Measurements from ENCODE around the gene CDH11.

The CDH11 gene

DNA sequence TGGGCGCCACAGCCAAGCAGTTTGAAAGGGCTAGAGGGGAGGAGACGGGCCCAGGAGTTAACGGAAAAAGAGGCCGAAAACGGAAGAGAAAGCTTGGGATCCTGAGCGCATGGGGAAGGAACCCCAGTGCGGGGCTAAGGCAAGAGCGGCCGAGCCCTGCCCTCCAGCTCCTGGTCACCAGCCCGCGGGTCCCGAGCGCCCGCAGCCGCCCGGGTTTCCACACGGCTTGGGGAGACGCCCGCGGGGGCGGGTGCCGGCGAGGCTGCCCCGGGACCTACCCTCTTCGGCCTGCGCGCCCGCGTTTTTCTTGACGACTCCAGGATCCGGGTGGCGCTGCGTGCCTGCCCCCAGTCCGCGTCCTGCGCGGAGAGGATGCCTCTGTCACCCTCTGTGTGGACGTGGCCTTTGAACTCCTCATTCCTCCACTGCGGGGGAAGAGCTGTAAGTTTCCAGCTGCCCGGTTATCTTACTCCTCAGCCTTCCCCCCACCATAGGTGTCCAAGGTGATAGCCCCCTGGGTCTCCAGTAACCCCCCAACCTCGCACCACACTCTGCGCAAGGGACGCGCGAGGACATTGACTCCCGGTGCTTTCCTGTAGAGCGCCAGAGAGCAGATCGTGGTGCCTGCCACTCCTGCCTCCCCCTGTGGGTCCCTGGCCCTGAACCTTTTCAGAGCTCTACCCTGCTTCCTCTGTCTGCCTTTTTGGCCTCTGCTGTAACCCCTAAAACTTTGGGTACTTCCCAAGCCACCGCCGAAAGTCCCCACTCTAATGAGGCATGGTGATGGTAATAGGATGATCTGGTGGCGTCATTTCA is 1.7 kb upstream of the CDH11 start:
- Histone ChIP-seq H3K9me3 (ENCODE audit: control insufficient read depth, low read length) (no peaks in the 10 kb centered on the region), H3K9ac (ENCODE audit: low read length) (peak overlapping the region; percentile 64), H3K27me3 (ENCODE audit: control insufficient read depth, insufficient read depth, low read length) (peaks cover 41% of the 10 kb centered on the region), H3K4me1 (ENCODE audit: control insufficient read depth, insufficient read depth, low read length) (peaks cover 7% of the 10 kb centered on the region), H3K4me3 (ENCODE audit: low read length) (peak overlapping the region; percentile 36), H3K36me3 (ENCODE audit: control insufficient read depth, insufficient read depth, low read length) (no peaks in the 10 kb centered on the region)

- no peaks in the 10 kb centered on the region for H3K9me3 ChIP-seq (ENCODE audit: control insufficient read depth, low read length)
- peaks cover 41% of the 10 kb centered on the region for H3K27me3 ChIP-seq (ENCODE audit: control insufficient read depth, insufficient read depth, low read length)
- H3K4me1 ChIP-seq (ENCODE audit: control insufficient read depth, insufficient read depth, low read length) = peaks cover 7% of the 10 kb centered on the region
- H3K4me3 ChIP-seq (ENCODE audit: low read length) = peak overlapping the region; percentile 36
- H3K36me3 ChIP-seq (ENCODE audit: control insufficient read depth, insufficient read depth, low read length) = no peaks in the 10 kb centered on the region
- H3K9ac ChIP-seq (ENCODE audit: low read length) = peak overlapping the region; percentile 64
Measured at GRCh38 chr16:65122724-65123395, 997 bp upstream of the CDH11 start.

- peaks cover 41% of the 10 kb centered on the region for H3K27me3 ChIP-seq (ENCODE audit: control insufficient read depth, insufficient read depth, low read length)
- no peaks in the 10 kb centered on the region for H3K9me3 ChIP-seq (ENCODE audit: control insufficient read depth, low read length)
- H3K36me3 ChIP-seq (ENCODE audit: control insufficient read depth, insufficient read depth, low read length) = no peaks in the 10 kb centered on the region
- H3K4me1 ChIP-seq (ENCODE audit: control insufficient read depth, insufficient read depth, low read length) = peaks cover 7% of the 10 kb centered on the region
- H3K9ac ChIP-seq (ENCODE audit: low read length) = peak overlapping the region; percentile 55
- no peak overlapping the region for H3K4me3 ChIP-seq (ENCODE audit: low read length)
Measured at GRCh38 chr16:65120831-65121721, 787 bp downstream of the CDH11 start.

DNA sequence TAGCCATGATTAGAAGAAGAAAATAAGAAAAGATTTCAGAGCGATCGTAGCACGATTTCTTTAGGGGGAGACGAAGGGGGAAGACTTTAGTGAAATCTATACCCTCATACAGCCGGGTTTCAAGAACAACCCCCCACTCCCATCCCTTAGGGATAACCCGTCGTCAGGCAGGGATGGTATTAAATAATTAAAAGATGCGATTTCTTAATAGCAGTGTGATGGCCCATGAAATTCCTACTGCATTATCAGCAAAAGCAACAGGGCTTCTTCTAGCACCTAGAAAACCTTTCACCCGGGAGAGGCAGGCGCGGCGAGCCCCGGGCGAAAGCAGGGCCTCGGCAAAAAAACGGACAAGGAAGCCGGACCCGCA is 1.4 kb downstream of the CDH11 start:
- Histone ChIP-seq H3K4me1 (ENCODE audit: control insufficient read depth, insufficient read depth, low read length) (peaks cover 7% of the 10 kb centered on the region), H3K36me3 (ENCODE audit: control insufficient read depth, insufficient read depth, low read length) (no peaks in the 10 kb centered on the region), H3K27me3 (ENCODE audit: control insufficient read depth, insufficient read depth, low read length) (peaks cover 41% of the 10 kb centered on the region), H3K9me3 (ENCODE audit: control insufficient read depth, low read length) (no peaks in the 10 kb centered on the region), H3K4me3 (ENCODE audit: low read length) (no peak overlapping the region), H3K9ac (ENCODE audit: low read length) (peak overlapping the region; percentile 55)

- Histone ChIP-seq H3K9ac (ENCODE audit: low read length) (no peak overlapping the region), H3K4me3 (ENCODE audit: low read length) (no peak overlapping the region), H3K27me3 (ENCODE audit: control insufficient read depth, insufficient read depth, low read length) (peaks cover 41% of the 10 kb centered on the region), H3K36me3 (ENCODE audit: control insufficient read depth, insufficient read depth, low read length) (no peaks in the 10 kb centered on the region), H3K4me1 (ENCODE audit: control insufficient read depth, insufficient read depth, low read length) (peaks cover 7% of the 10 kb centered on the region), H3K9me3 (ENCODE audit: control insufficient read depth, low read length) (no peaks in the 10 kb centered on the region)
Measured at GRCh38 chr16:65119901-65120401, 1.9 kb downstream of the CDH11 start.

- Histone ChIP-seq H3K27me3 (ENCODE audit: control insufficient read depth, insufficient read depth, low read length) (peaks cover 41% of the 10 kb centered on the region), H3K4me3 (ENCODE audit: low read length) (no peak overlapping the region), H3K9ac (ENCODE audit: low read length) (no peak overlapping the region), H3K9me3 (ENCODE audit: control insufficient read depth, low read length) (no peaks in the 10 kb centered on the region), H3K4me1 (ENCODE audit: control insufficient read depth, insufficient read depth, low read length) (peaks cover 7% of the 10 kb centered on the region), H3K36me3 (ENCODE audit: control insufficient read depth, insufficient read depth, low read length) (no peaks in the 10 kb centered on the region)
Measured at GRCh38 chr16:65119435-65119834, 2.4 kb downstream of the CDH11 start.

GRCh38 chr16:65118871-65119270 is 3.0 kb downstream of the CDH11 start:
- no peak overlapping the region for H3K4me3 ChIP-seq (ENCODE audit: low read length)
- H3K9ac ChIP-seq (ENCODE audit: low read length) = no peak overlapping the region
- no peaks in the 10 kb centered on the region for H3K36me3 ChIP-seq (ENCODE audit: control insufficient read depth, insufficient read depth, low read length)
- H3K9me3 ChIP-seq (ENCODE audit: control insufficient read depth, low read length) = no peaks in the 10 kb centered on the region
- peaks cover 37% of the 10 kb centered on the region for H3K27me3 ChIP-seq (ENCODE audit: control insufficient read depth, insufficient read depth, low read length)
- peaks cover 7% of the 10 kb centered on the region for H3K4me1 ChIP-seq (ENCODE audit: control insufficient read depth, insufficient read depth, low read length)

- H3K4me3 ChIP-seq (ENCODE audit: low read length) = no peak overlapping the region
- peaks cover 27% of the 10 kb centered on the region for H3K27me3 ChIP-seq (ENCODE audit: control insufficient read depth, insufficient read depth, low read length)
- no peaks in the 10 kb centered on the region for H3K36me3 ChIP-seq (ENCODE audit: control insufficient read depth, insufficient read depth, low read length)
- H3K4me1 ChIP-seq (ENCODE audit: control insufficient read depth, insufficient read depth, low read length) = peaks cover 7% of the 10 kb centered on the region
- H3K9ac ChIP-seq (ENCODE audit: low read length) = no peak overlapping the region
- no peaks in the 10 kb centered on the region for H3K9me3 ChIP-seq (ENCODE audit: control insufficient read depth, low read length)
Measured at GRCh38 chr16:65117811-65118448, 3.9 kb downstream of the CDH11 start.

DNA sequence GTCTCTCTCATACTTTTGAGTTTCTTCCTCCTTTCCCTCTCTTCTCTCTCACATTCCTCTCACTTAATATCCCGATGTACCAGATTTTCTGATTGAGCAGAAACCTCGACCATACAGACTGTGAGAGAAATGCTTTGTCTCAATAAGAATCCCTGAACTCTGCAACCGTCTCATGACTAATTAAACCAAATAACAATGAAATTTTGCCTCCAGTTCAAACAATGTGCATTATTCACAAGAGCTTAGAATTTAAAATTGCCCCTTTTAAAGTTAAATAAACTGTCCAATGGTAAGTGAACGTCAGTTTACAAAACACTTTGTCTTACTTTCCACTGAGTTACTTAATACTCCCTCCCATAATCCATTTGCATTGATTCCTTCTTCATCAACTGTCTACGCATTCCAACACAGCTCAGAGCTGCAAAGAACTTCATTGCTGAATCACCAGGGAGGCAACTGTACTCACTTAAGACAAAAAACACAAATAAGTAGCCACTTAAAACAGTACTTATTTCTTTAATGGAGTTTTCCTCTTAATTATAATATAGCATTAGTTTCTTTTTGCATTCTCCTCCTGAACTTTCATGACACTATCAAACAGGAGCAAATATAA is 4.9 kb downstream of the CDH11 start:
- Histone ChIP-seq H3K27me3 (ENCODE audit: control insufficient read depth, insufficient read depth, low read length) (peaks cover 18% of the 10 kb centered on the region), H3K4me1 (ENCODE audit: control insufficient read depth, insufficient read depth, low read length) (no peaks in the 10 kb centered on the region), H3K36me3 (ENCODE audit: control insufficient read depth, insufficient read depth, low read length) (no peaks in the 10 kb centered on the region), H3K9ac (ENCODE audit: low read length) (no peak overlapping the region), H3K4me3 (ENCODE audit: low read length) (no peak overlapping the region), H3K9me3 (ENCODE audit: control insufficient read depth, low read length) (no peaks in the 10 kb centered on the region)

DNA sequence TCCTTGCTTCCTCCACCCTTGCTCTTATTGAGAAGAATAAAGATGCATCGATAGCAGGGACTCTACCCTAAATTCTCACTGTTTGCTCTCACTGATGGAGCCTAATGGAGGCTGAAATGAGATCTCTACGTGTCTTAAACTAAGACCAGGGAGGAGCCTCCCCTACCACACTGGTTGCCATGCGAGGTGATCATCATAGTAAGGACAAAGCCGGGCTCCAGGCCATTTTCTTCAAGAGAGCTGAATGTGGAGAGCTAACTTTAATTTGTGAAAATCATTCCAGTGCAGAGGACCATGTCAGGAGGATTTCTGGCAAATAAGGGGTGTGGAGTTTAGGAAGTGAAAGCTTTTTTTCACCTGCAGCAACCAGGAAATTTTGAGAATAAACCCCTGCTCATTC is 5.6 kb downstream of the CDH11 start:
- Histone ChIP-seq H3K4me1 (ENCODE audit: control insufficient read depth, insufficient read depth, low read length) (no peaks in the 10 kb centered on the region), H3K4me3 (ENCODE audit: low read length) (no peak overlapping the region), H3K9ac (ENCODE audit: low read length) (no peak overlapping the region)

GRCh38 chr16:65114527-65114926 is 7.3 kb downstream of the CDH11 start:
- Histone ChIP-seq H3K4me1 (ENCODE audit: control insufficient read depth, insufficient read depth, low read length) (no peaks in the 10 kb centered on the region), H3K4me3 (ENCODE audit: low read length) (no peak overlapping the region), H3K36me3 (ENCODE audit: control insufficient read depth, insufficient read depth, low read length) (no peaks in the 10 kb centered on the region), H3K27me3 (ENCODE audit: control insufficient read depth, insufficient read depth, low read length) (no peaks in the 10 kb centered on the region), H3K9ac (ENCODE audit: low read length) (no peak overlapping the region), H3K9me3 (ENCODE audit: control insufficient read depth, low read length) (no peaks in the 10 kb centered on the region)

More for the DNA sequence above, 5.6 kb downstream of the CDH11 start:
- H3K36me3 ChIP-seq (ENCODE audit: control insufficient read depth, insufficient read depth, low read length) = no peaks in the 10 kb centered on the region
- no peaks in the 10 kb centered on the region for H3K9me3 ChIP-seq (ENCODE audit: control insufficient read depth, low read length)
- H3K27me3 ChIP-seq (ENCODE audit: control insufficient read depth, insufficient read depth, low read length) = peaks cover 13% of the 10 kb centered on the region

Data from mucosa of stomach (tissue), 1 donor.